OCI-LY3 (cell line): Measurements from ENCODE around the gene STIM1.

Source experiments
- CTCF ChIP-seq: fragments of 200-600, 300-600 bp; sonication (generic); IDR thresholded peaks from 2 replicates; pipeline ENCODE4 v1.5.1; 2014; ENCODE audit warnings: antibody characterized with exemption, low read length, low read depth
- EZH2phosphoT487 ChIP-seq: fragments of 200-600 bp; shearing (Covaris generic); IDR thresholded peaks from 2 replicates; pipeline ENCODE4 v1.6.1; 2018; ENCODE audit warnings: antibody characterized with exemption, mixed run types, low read depth

GRCh38 chr11:3840870-3841425 is 14.5 kb upstream of the STIM1 start, which contains the start of gene RHOG:
- TF ChIP-seq CTCF (no peak), EZH2phosphoT487 (no peak)
